C4-2B (cell line): ENCODE measurements around the gene ZNF576.

Experiments
- H3K27ac ChIP-seq: fragments of 450-650 bp; 2 replicates; pipeline ENCODE4 v1.5.1; 2017
- CTCF ChIP-seq: fragments of 450-650 bp; conservative IDR thresholded peaks from 2 replicates; pipeline ENCODE4 v1.5.1; 2017; ENCODE audit warnings: mild to moderate bottlenecking
- ZFX ChIP-seq: fragments of 450-650 bp; IDR thresholded peaks from 2 replicates; pipeline ENCODE4 v1.6.1; 2017

ZNF576 gene

GRCh38 chr19:43623889-43624670 is 27.7 kb downstream of the ZNF576 start:
- TF ChIP-seq ZFX = no peak
- TF ChIP-seq CTCF = no peak
- no peak overlapping the region for H3K27ac ChIP-seq

- TF ChIP-seq CTCF = no peak
- TF ChIP-seq ZFX = no peak
- H3K27ac ChIP-seq = no peak overlapping the region
Measured at GRCh38 chr19:43624933-43625332, 28.5 kb downstream of the ZNF576 start.

- H3K27ac ChIP-seq = no peak overlapping the region
- TF ChIP-seq ZFX = no peak
- no peak for TF ChIP-seq CTCF
Measured at GRCh38 chr19:43625918-43626579, 29.7 kb downstream of the ZNF576 start.

GRCh38 chr19:43626838-43627237 is 30.4 kb downstream of the ZNF576 start:
- TF ChIP-seq CTCF (no peak), ZFX (no peak)
- no peak overlapping the region for H3K27ac ChIP-seq

- no peak overlapping the region for H3K27ac ChIP-seq
- no peak for TF ChIP-seq CTCF
- TF ChIP-seq ZFX = no peak
Measured at GRCh38 chr19:43628646-43629326, 32.4 kb downstream of the ZNF576 start.

GRCh38 chr19:43631491-43631890 is 35.1 kb downstream of the ZNF576 start:
- TF ChIP-seq CTCF (no peak), ZFX (no peak)
- H3K27ac ChIP-seq = no peak overlapping the region

GRCh38 chr19:43633520-43633919 is 37.1 kb downstream of the ZNF576 start:
- TF ChIP-seq ZFX = no peak
- no peak for TF ChIP-seq CTCF
- no peak overlapping the region for H3K27ac ChIP-seq
